Left renal pelvis (tissue), 4 donors: Measurements from ENCODE around the gene KLHL18. TPM values are rescaled to one million over a fixed set of nuclear protein-coding genes. Genes with fewer than 3 reads are reported as not detected.
"Not testable (repeated sequence)": the region's sequence is repeated elsewhere in the genome, so short reads cannot be mapped to it uniquely, and the experiment has no call there.

Source experiments
- DNase-seq, 4 donors: peaks; one replicate each; pipeline ENCODE4 v3.0.0-alpha.2; 2013; ENCODE audit warnings: low read depth in 4 of 4, low spot score in 3 of 4
- polyA plus RNA-seq, 4 donors: library from polyadenylated mRNA; unstranded; fragments of 120-200 nt; gene quantifications; one replicate each; pipeline ENCODE4 v1.2.1, GENCODE V29; 2013; ENCODE audit not compliant: insufficient read length in 4 of 4

Gene KLHL18
- polyA plus RNA-seq, 4 donors = 12.2 to 15.4 (median 12.8) TPM

DNA sequence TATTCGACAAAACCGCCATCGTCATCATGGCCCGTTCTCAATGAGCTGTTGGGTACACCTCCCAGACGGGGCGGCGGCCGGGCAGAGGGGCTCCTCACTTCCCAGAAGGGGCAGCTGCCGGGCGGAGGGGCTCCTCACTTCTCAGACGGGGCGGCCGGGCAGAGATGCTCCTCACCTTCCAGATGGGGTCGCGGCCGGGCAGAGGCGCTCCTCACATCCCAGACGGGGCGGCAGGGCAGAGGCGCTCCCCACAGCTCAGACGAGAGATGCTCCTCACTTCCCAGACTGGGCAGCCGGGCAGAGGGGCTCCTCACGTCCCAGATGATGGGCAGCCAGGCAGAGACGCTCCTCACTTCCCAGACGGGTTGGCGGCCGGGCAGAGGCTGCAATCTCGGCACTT, 26.5 kb downstream of the KLHL18 start:
- not testable (repeated sequence) for DNase-seq

DNA sequence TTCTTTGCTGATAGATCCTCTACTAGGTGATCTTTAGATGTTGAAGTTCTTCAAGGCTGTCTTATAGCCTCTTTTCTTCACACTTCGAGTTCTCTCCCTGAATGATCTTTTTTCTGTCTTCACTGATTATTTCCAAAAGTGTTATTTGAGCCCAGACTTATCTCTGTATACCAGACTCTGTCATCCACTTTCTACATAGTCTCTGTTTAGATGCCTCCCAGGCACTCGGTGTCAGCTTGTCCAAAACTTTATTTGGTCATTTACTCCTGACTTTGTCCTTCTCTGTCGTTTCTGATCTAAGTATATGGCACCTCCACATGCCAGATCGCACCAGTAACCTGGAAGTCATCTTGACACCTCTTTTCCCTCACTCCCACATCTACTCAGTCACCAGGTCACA, 27.6 kb downstream of the KLHL18 start:
- DNase-seq = no peak

DNA sequence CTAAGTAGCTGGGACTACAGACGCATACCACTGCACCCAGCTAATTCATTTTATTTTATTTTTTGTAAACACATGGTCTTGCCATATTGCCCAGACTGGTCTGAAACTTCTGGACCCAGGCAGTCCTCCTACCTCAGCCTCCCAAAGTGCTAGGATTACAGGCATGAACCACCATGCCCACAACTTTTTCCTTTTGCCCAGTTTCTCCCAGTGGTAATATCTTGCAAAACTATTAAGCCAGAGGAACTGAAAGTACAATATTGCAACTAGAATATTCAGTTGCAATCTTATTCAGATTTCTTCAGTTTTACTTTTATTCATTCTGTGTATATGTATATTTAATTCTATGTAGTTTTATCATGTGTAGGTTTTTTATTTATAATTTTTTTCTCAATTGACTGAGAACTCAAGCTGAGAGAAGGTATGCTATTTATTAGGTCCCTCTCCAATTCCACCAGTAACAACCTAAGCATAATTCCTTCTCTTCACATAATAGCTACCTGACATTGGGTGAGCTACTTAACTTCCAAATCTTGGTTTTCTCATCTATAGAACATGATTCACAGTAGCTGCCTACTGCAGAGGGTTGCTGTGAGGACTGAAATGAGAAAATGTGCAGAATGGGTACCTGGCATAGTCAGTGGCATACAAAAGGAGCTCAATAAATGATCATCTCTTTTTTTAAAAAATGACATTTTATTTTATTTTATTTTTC, 30.8 kb downstream of the KLHL18 start:
- no peak for DNase-seq

DNA sequence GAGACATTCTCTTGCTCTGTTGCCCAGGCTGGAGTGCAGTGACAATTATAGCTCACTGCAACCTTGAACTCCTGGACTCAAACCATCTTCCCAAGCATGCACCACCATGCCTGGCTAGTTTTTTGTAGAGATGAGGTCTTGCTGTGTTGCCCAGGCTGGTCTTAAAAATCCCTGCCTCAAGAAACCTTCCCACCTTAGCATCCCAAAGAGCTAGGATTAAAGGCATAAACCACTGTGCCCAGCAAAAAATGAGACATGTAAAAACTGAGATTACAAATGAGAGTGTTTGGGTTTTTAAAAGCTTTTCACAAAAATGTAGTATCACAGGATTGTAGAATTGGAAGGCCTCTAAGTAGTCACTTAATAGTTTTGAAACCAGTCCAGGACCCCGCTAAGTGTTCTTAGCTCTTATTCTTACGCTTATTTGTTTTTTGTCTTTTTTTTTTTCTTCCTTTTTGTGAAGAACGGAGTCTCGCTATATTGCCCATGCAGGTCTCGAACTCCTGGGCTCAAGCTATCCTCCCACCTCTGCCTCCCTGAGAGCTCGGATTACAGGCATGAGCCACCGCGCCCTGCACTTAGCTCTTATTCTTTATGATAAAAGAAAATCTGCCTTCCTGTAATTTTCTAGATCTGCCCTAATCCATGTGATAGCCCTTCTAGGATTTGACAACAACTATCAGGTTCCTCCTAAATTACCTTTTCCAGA, 31.5 kb downstream of the KLHL18 start:
- no peak for DNase-seq

DNA sequence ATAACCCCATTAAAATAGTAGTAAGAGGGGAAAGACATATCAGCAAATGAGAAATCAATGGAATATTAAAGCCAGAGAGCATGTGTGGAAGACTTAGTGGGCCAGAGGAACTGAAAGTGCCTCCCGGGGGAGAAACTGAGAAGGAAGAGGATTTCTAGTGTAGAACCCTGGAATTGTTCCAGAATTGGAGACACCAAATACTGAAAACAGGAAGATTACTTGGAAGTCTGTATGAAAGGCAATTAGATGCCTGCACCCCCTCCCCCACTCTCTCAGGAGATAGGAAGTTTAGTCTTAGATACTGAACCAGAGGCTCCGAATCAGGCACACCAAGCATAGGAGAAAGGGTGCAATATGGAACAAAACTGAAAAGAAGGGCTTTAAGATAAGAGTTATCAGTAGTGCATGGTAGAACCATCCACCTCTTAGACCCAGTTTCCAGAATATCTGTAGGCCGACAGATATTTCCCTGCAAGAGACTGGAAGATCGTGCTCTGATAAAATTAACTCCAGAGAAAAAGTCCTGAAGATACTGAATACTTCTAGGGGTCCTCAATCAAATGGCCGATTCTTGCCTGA, 32.4 kb downstream of the KLHL18 start:
- no peak for DNase-seq

DNA sequence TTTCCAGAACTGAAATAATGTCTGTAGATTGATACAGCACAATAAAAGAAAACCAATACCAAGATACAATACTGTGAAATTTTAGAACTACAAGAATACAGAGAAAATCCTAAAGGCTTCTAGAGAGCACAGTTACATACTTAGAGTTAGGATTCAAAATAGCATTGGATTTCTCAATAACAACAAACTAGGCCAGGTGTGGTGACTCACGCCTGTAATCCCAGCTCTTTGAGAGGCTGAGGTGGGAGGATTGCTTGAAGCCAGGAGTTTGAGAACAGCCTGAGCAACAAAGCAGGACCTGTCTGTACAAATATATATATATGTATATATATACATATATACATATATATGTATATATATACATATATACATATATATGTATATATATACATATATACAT, 33.4 kb downstream of the KLHL18 start:
- not testable (repeated sequence) for DNase-seq

DNA sequence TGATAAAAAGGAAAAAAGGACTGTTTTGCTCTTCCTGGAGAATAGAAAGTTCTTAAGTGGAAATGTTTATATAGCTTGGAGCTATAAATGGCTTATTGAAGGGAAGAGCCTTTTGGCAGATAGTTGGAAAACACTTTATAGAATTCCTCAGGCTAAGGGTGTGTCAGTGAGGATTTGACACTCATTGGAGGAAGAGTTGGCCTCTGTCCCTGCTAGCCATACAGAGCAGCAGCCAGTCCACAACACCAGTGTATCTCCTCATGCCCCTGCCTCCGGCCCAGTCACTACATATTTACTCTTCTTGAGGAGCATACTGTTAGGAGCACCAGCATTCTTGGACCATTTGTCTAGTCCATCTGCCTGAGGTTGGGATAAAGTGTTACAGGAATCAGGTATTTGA, 36.2 kb downstream of the KLHL18 start:
- no peak for DNase-seq

DNA sequence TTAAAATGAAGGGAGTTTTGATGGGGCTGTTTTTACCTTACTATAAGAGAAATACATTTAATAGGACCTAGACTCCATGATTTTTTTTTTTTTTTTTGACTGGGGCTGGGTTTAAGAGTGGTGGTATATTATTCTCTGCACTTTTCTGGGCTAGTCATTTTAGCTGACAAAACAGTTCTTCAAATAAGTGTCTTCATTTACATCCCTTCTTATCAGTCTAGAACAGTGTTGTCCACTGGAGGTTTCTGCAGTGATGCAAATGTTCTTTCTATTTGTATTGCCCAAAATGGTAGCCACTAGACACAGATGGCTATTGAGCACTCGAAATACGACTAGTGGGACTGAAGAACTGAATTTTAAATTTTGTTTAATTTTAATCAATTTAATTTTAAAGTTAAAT, 37.2 kb downstream of the KLHL18 start:
- DNase-seq = no peak

DNA sequence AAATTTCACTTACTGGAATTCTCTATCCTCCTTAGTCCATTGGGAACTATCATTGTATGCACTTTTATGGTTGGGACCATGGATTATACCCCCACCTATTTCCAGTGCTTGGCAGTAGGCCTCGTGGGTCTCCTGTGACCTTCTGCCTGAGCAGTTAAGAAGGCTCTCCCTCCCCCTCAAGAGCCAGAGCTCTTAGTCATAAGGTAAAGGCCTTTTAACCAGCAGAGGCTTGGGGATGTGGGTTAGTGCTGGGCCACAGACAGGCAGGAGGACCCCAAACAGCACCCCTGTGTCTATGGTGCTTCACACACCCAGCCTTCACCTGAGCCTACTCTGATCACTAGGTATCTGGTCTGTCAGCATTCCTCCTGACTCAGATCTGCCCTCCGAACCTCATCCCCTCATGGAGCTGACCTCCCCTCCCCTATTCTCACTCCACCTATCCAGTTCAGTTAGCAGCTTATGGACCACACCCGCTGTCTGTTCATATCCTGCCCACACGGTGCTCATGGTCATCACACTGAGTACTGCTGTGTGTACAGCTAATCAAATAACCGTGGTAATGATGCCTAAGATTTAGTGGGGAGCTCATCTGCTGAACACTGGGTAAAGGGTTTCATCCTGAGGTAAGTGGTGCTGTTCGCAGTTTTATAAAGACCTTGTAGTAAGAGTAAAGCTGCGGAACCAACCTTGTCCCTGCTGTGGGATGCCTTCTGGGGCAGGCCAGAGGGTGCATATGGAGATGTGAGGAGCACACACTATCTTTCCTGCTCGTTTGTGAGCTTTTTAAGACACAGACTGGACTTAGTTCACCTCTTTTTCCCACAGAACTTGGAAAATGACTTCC, 40.9 kb downstream of the KLHL18 start:
- no peak for DNase-seq

DNA sequence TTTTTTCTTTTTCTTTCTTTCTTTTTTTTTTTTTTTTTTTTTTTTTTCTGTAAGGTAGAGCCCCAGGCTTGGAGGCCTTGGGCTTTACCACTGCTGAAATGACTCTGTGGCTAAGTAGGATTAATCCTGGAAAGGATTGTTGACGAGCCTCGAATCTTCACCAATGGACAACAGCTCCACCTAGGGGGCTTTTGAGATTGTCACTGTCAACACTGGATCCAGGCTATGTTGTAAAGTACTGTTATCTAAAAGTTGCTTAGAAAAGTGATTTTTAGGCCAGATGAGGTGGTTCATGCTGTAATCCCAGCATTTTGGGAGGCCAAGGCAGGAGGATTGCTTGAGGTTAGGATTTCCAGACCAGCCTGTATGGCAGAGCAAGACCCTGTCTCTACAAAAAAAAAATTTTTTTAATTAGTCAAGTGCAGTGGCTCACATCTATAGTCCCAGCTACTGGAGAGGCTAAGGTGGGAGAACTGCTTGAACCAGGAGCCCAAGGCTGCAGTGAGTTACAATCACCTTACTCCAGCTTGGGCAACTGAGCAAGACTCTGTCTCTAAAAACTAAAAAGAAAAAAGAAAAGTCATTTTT, 41.6 kb downstream of the KLHL18 start:
- DNase-seq = peak; percentile 35 to 63 (median 54)

DNA sequence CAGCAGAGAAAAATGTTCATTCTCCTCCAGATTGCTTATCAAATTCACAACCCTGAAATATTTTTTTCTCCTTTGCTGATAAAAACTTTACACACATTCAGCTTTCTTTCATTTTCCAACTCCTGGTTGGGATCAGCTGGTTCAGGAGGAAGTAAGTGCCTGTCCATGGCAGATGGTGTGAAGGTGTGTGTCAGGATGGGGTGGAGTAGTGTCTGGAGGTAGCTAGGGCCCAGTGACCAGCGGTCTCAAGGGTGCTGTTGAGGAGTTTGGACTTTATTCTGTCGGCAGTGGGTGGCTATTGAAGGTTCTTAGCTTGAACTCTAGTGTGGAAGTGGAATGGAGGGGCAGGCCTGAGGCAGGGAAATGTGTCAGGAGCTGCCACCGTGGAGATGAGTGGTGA, 51.2 kb downstream of the KLHL18 start:
- no peak for DNase-seq

DNA sequence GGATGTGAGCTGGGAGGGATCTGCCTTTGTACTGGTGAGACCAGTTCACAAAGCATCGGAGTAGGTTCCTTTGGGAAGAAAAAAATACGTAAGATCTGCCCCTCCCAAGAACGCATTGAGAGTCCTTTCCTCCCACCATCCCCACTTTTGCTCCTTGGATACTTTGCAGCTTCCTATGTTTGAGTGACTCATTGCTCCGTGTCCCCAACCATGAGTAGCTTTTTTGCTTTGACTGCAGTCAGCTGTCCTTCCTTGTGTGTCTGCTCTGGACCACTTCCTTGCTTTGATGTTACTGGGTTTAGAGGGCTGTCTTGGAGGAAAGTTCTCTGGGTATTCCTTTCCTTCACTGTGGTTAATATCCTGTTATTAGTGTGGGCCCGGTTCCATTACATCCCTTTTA, 54.9 kb downstream of the KLHL18 start:
- no peak for DNase-seq

DNA sequence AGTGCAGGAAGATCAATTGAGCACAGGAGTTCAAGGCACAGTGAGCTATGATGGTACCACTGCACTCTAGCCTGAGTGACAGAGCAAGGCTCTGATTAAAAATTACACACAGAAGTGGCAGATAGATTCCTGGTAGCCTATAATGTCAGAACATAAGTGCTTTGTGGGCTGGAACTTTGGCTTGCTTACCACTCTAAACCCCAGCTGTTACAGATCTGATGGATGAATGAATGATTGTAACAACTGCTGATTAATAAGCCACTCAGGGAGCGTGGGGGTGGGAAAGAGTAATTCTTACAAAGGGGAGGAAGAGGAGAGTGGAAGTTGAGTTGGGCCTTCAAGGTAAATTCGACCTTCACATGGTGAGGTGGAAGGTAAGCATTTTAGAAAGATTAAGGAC, 57.2 kb downstream of the KLHL18 start:
- no peak for DNase-seq

DNA sequence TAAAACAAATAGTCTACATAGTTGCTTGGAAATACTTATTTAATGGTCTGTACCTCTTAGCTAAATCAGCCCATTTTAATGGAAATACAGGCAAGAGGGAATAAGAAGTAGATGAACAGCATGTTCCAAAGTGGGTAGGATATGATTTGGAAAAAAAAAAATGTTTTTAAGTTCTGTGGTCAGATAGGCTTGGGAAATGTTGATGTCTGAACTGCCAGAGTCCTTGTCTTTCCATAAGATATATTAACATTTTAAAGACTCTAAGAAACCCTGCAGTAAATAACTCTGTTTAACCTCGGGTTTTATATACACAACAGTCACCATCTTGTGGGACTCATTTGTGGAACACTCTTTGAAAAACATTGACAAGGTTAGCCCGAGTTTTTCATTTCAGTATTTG, 58.1 kb downstream of the KLHL18 start:
- no peak for DNase-seq

DNA sequence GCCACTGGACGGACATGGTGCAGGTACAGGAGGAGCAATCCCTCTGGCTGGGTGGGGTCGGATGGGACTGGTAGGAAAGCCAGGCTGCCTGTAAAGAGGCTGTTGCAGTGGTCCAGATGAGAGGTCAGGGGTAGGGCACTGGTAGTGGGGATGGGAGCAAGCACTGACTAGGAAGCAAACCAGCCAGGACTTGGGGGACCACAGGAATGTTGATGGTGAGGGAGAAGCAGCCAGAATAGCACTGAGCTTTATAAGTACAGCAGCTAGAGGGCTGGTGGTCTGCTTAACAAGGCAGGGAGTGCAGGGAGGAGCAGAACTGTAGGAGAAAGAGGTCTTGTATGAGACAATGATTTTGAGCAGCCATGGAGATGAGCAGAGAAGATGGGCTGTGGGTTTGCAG, 59.4 kb downstream of the KLHL18 start:
- no peak for DNase-seq

DNA sequence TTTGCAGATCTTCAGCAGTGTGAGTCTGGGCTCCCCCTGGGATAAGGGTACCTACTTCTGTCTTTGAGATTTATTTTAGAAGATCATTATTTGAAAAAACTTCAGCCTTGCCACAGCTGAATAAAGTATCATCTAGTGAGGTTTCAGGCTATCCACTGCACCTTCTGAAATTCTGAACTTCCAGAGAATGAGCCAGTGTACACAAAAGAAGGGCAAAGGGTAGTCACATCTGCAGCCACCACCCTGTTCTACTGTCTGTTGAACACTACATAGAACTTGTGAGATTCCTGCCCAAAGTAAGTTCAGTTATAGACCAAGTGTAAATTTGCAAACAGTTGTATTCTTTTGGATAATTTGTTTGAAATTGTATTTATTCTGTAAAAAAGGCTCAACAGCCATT, 60.1 kb downstream of the KLHL18 start:
- no peak for DNase-seq

DNA sequence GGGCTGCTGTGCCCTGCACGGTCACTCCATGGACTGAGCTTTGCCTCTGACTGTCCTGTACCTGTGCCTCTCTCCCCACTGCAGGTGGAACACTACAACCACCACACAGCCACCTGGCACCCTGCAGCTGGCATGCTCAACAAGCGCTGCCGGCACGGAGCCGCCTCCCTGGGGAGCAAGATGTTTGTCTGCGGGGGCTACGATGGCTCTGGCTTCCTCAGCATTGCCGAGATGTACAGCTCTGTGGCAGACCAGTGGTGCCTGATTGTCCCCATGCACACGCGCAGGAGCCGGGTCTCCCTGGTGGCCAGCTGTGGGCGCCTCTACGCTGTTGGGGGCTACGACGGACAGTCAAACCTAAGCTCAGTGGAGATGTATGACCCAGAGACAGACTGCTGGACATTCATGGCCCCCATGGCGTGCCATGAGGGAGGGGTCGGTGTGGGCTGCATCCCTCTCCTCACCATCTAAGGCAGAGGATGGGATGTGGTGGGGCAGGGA, 60.8 kb downstream of the KLHL18 start:
- DNase-seq = no peak

DNA sequence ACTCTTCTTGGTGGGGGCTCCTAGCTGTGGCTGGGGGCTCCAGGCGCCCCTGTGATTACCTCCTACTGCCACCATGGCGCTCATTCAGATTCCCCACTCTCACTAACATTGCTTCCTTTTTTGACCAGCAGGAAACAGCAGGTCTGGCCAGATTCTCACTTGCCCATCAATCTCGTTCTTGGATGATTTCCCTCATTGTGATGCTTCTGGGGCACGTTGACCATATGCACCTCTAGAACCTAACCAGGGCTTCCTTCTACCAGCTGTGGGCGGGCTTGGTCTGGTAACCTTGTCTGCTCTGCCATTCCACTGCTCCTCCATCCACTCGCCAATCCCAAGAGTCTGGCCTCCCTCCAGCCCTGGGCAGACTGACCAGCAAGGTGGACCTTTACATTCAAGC, 62.2 kb downstream of the KLHL18 start:
- DNase-seq = no peak

DNA sequence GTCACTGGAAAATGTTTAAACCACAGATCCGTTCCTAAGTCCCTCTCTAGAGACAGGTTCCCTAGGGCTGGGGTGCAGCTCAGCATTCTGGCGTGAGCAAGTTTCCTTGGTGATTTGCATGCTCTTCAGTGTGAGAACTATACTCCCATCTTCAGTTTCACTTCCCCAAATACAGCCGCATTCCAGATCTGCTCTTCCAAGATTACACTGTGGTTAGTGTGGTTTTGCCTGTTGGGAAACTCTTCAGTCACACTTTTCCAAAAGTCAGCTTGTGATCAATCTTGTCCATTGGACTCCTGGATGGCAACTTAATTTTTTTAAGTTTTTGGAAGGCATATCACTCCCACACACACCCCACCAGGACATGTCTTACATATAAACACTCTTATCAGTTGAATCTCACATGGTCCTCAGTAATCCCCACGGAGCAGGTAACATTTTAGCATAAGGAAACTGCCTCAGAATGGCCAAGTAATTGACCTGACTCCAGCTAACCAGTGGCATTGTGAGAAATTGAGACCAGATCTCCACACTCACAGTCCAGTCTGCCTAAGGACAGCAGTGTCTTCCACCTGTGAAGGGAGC, 64.6 kb downstream of the KLHL18 start:
- no peak for DNase-seq

DNA sequence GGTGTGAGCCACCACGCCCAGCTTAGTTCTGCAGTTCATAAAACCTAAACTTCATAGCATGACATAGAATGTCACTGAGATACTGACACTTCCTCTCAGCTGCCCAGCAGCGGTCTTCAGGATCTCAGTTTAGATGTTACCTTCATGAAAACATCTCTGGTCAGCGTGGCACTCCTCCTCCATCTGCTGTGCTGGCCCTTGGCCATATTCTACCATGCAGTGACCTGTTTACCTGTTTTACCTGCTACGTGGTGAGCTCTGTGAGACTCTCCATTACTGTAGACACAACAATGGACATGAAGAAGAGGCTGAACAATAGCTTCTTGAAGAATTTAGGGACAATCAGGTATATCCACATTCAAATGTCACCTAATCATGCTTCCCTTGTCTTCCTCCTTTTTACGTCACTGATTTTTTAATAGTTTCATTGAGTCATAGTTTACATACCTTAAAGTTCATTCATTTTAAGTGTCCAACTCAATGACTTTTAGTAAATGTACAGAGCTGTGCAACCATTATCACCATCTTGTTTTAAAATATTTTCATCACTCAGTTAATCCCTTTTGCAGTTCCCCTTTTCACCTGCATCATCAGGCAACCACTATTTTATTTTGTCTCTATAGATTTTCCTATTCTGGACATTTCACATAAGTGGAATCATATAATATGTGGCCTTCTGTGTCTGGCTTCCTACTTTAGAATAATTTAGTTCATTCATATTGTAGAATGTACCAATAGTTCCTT, 65.8 kb downstream of the KLHL18 start:
- DNase-seq = no peak
